HepG2 (cell line): ENCODE measurements around the gene TTC31. TPM values are rescaled to one million over a fixed set of nuclear protein-coding genes. Genes with fewer than 3 reads are reported as not detected.
A peak's percentile ranks its signal among the peaks of the same experiment; 100 is the strongest.

Experiments
- AKAP8 ChIP-seq: sonication (generic); formaldehyde crosslinking; IDR thresholded peaks from 2 replicates; pipeline ENCODE4 v1.5.1; 2020; ENCODE audit warnings: mild to moderate bottlenecking, missing genetic modification reagents
- CC2D1A ChIP-seq: sonication (generic); formaldehyde crosslinking; IDR thresholded peaks from 2 replicates; pipeline ENCODE4 v1.8.1; 2023; ENCODE audit warnings: mild to moderate bottlenecking, missing genetic modification reagents
- CEBPB ChIP-seq: IDR thresholded peaks from 2 replicates; pipeline ENCODE4 v1.6.1; 2011; ENCODE audit warnings: low read depth, low read length, improper control_type of control experiment, borderline replicate concordance
- DR1 ChIP-seq: sonication (generic); formaldehyde crosslinking; IDR thresholded peaks from 2 replicates; pipeline ENCODE4 v1.8.0; 2021; ENCODE audit warnings: mild to moderate bottlenecking, missing genetic modification reagents, inconsistent platforms
- ELF1 ChIP-seq: sonication (generic); formaldehyde crosslinking; IDR thresholded peaks from 2 replicates; pipeline ENCODE4 v1.4.0; 2020; ENCODE audit warnings: missing genetic modification reagents
- KDM5A ChIP-seq: fragments of 200-600 bp; sonication (generic); IDR thresholded peaks from 2 replicates; pipeline ENCODE4 v1.7.0; 2018; ENCODE audit warnings: antibody characterized with exemption, mild to moderate bottlenecking, low read length, borderline replicate concordance
- MAFG ChIP-seq: sonication (generic); formaldehyde crosslinking; IDR thresholded peaks from 2 replicates; pipeline ENCODE4 v1.5.1; 2020; ENCODE audit warnings: mild to moderate bottlenecking, missing genetic modification reagents
- MAZ ChIP-seq, 2 experiments: sonication (generic) in 1 of 2; formaldehyde crosslinking in 1 of 2; IDR thresholded peaks; 2 replicates each; pipeline versions ENCODE4 v1.5.0 to v1.6.1; 2012 to 2020; ENCODE audit warnings: low read depth in 2 of 2, mild to moderate bottlenecking in 2 of 2, borderline replicate concordance in 1 of 2, improper control_type of control experiment in 1 of 2, low read length in 1 of 2, missing genetic modification reagents in 1 of 2, moderate library complexity in 1 of 2
- RAD51 ChIP-seq: fragments of 450-650 bp; IDR thresholded peaks from 2 replicates; pipeline ENCODE4 v1.6.1; 2016; ENCODE audit warnings: borderline replicate concordance
- SMARCE1 ChIP-seq: fragments of 450-650 bp; IDR thresholded peaks from 2 replicates; pipeline ENCODE4 v1.6.1; 2017; ENCODE audit warnings: borderline replicate concordance
- SNAPC2 ChIP-seq: sonication (generic); formaldehyde crosslinking; IDR thresholded peaks from 2 replicates; pipeline ENCODE4 v1.8.1; 2022; ENCODE audit warnings: mild to moderate bottlenecking, missing genetic modification reagents
- SOX13 ChIP-seq, 3 experiments: fragments of 450-650 bp in 1 of 3; sonication (generic) in 1 of 3; formaldehyde crosslinking in 1 of 3; IDR thresholded peaks in 2 of 3; conservative IDR thresholded peaks in 1 of 3; 2 replicates each; pipeline versions ENCODE4 v1.5.0 to v1.6.1; 2016 to 2020; ENCODE audit warnings: antibody characterized with exemption in 1 of 3, mild to moderate bottlenecking in 1 of 3, missing compliant biosample characterization in 1 of 3, missing genetic modification reagents in 1 of 3, moderate library complexity in 1 of 3
- SRSF1 ChIP-seq: fragments of 200-400 bp; formaldehyde crosslinking; optimal IDR thresholded peaks from 2 replicates; pipeline ENCODE3; 2017; ENCODE audit warnings: mild to moderate bottlenecking, low read depth, low read length, moderate library complexity
- YEATS2 ChIP-seq: sonication (generic); formaldehyde crosslinking; IDR thresholded peaks from 2 replicates; pipeline ENCODE4 v1.4.0; 2020; ENCODE audit warnings: missing genetic modification reagents, borderline replicate concordance
- ZBTB1 ChIP-seq: sonication (generic); formaldehyde crosslinking; IDR thresholded peaks from 2 replicates; pipeline ENCODE4 v1.4.0; 2020; ENCODE audit warnings: missing genetic modification reagents, borderline replicate concordance
- ZNF138 ChIP-seq: sonication (generic); formaldehyde crosslinking; IDR thresholded peaks from 2 replicates; pipeline ENCODE4 v1.5.0; 2020; ENCODE audit warnings: mild to moderate bottlenecking, low read depth, missing genetic modification reagents
- ZNF253 ChIP-seq: sonication (generic); formaldehyde crosslinking; IDR thresholded peaks from 2 replicates; pipeline ENCODE4 v1.8.0; 2022; ENCODE audit warnings: mild to moderate bottlenecking, missing genetic modification reagents, borderline replicate concordance
- ZNF274 ChIP-seq: sonication (generic); formaldehyde crosslinking; IDR thresholded peaks from 2 replicates; pipeline ENCODE4 v1.5.1; 2020; ENCODE audit warnings: mild to moderate bottlenecking, missing genetic modification reagents
- ZNF3 ChIP-seq: IDR thresholded peaks from 2 replicates; pipeline ENCODE4 v1.7.0; 2017; ENCODE audit warnings: inconsistent platforms
- ZNF354B ChIP-seq: sonication (generic); formaldehyde crosslinking; IDR thresholded peaks from 2 replicates; pipeline ENCODE4 v1.8.0; 2022; ENCODE audit warnings: mild to moderate bottlenecking, missing genetic modification reagents
- ZNF550 ChIP-seq: sonication (generic); formaldehyde crosslinking; IDR thresholded peaks from 2 replicates; pipeline ENCODE4 v1.4.0; 2020; ENCODE audit warnings: mild to moderate bottlenecking, missing genetic modification reagents, borderline replicate concordance
- ZNF746 ChIP-seq: sonication (generic); formaldehyde crosslinking; IDR thresholded peaks from 2 replicates; pipeline ENCODE4 v1.8.0; 2022; ENCODE audit warnings: mild to moderate bottlenecking, missing genetic modification reagents
- polyA plus RNA-seq, 8 experiments: library from polyadenylated mRNA; depleted of rRNA in 3 of 8; stranded (reverse) in 7 of 8; unstranded in 1 of 8; fragments of >200 nt; fragmentation: Illumina TruSeq in 4 of 8; extraction: Trizol in 4 of 8; gene quantifications; 2 replicates each; pipeline versions ENCODE4 v1.2.1 to v1.2.3, GENCODE V29; 2011 to 2016; ENCODE audit warnings: low read depth in 4 of 8, missing spikeins in 1 of 8, mixed read lengths in 1 of 8; ENCODE audit not compliant: insufficient read depth in 1 of 8
- total RNA-seq, 5 experiments: library from RNA; depleted of rRNA; stranded (reverse); fragments of >200 nt; fragmentation: Illumina TruSeq; extraction: Trizol; gene quantifications; 2 replicates each; pipeline ENCODE4 v1.2.3, GENCODE V29; 2016; ENCODE audit warnings: low read depth in 1 of 5
- TF ChIP-seq, protein P1 (sequence below): sonication (generic); formaldehyde crosslinking; IDR thresholded peaks from 2 replicates; pipeline ENCODE4 v1.4.0; 2020; ENCODE audit warnings: missing genetic modification reagents
- TF ChIP-seq, protein P2 (sequence below): sonication (generic); formaldehyde crosslinking; IDR thresholded peaks from 2 replicates; pipeline ENCODE4 v1.8.0; 2022; ENCODE audit warnings: missing genetic modification reagents, mild to moderate bottlenecking, moderate library complexity, borderline replicate concordance

The TTC31 gene
- total and polyA plus RNA-seq, 2 of the 13 experiments (the other 11 are each of a cell fraction or from before 2014, with no cell fraction given): 28.3 to 39.5 TPM

DNA sequence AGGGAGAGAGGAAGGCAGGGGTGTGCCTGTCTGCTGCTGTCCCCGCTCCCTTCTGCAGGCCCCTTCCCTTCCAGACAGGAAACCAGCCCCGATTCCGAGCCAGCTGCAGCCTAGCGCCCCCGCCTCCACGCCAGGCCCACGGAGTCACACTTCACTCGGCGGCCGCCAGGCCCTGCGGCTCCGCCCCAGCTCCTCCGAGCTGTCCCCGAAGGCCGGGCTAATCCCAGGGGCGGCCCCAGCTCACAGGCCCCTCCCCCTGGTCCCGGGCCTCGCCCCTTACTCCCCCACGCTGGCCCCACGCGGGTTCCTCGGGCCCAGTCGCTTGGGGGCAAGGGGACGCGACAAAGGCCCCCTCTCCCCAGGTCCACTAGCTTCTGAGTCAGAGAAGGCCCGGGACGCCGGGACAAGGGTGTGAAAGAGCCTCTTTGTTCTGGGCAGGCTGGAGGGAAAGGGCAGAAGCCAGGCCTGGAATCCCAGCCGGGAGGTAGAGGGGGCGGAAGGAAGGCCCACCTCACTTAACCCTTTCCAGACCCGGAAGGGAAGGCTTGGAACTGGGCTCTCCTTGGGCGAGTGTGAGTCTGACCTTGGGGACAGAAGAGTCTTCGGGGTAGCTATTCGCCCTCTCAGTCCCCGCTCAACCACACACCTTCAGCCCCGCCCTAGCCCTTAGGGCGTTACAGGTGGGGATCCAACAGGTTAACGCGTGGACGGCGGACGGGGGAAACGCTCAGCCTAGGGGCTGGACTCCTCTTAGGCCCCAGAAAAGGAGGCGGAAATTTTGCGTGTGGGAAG, 42.3 kb upstream of the TTC31 start (continued):
- no peak for TF ChIP-seq CEBPB
- no peak; the same call in 1 of the 2 replicates for TF ChIP-seq SOX13 (IDR thresholded peaks at IDR 0.05)
- peak in 1 of 2 experiments; percentile 69; a peak in 2 of 4 replicates for TF ChIP-seq SOX13 (CRISPR knock-in tag; conservative IDR thresholded peaks at IDR 0.05 in 1 of 2, IDR thresholded peaks at IDR 0.05 in 1 of 2)
- peak; percentile 53; the same call in 1 of the 2 replicates for TF ChIP-seq KDM5A
- TF ChIP-seq, protein P1, sequence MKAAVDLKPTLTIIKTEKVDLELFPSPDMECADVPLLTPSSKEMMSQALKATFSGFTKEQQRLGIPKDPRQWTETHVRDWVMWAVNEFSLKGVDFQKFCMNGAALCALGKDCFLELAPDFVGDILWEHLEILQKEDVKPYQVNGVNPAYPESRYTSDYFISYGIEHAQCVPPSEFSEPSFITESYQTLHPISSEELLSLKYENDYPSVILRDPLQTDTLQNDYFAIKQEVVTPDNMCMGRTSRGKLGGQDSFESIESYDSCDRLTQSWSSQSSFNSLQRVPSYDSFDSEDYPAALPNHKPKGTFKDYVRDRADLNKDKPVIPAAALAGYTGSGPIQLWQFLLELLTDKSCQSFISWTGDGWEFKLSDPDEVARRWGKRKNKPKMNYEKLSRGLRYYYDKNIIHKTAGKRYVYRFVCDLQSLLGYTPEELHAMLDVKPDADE (CRISPR knock-in tag): no peak
- peak; percentile 66; the same call in 1 of the 2 replicates for TF ChIP-seq ZNF138 (CRISPR knock-in tag)
- no peak for TF ChIP-seq ZNF550 (CRISPR knock-in tag)
- TF ChIP-seq DR1 (CRISPR knock-in tag): peak; percentile 96
- no peak for TF ChIP-seq CC2D1A (CRISPR knock-in tag)
- TF ChIP-seq, protein P2, sequence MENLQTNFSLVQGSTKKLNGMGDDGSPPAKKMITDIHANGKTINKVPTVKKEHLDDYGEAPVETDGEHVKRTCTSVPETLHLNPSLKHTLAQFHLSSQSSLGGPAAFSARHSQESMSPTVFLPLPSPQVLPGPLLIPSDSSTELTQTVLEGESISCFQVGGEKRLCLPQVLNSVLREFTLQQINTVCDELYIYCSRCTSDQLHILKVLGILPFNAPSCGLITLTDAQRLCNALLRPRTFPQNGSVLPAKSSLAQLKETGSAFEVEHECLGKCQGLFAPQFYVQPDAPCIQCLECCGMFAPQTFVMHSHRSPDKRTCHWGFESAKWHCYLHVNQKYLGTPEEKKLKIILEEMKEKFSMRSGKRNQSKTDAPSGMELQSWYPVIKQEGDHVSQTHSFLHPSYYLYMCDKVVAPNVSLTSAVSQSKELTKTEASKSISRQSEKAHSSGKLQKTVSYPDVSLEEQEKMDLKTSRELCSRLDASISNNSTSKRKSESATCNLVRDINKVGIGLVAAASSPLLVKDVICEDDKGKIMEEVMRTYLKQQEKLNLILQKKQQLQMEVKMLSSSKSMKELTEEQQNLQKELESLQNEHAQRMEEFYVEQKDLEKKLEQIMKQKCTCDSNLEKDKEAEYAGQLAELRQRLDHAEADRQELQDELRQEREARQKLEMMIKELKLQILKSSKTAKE: peak; percentile 86
- TF ChIP-seq SRSF1: peak; percentile 58
- TF ChIP-seq MAFG: no peak
- TF ChIP-seq ZNF354B (CRISPR knock-in tag): no peak
- TF ChIP-seq ZNF253 (CRISPR knock-in tag): peak; percentile 84; the same call in 1 of the 2 replicates
- no peak for TF ChIP-seq RAD51
- peak; percentile 96 for TF ChIP-seq ELF1
- peak; percentile 83; the same call in 1 of the 2 replicates for TF ChIP-seq YEATS2 (CRISPR knock-in tag)
- TF ChIP-seq AKAP8: peak; percentile 93; the same call in 1 of the 2 replicates
- TF ChIP-seq ZNF3: no peak
- no peak for TF ChIP-seq SMARCE1
- TF ChIP-seq ZNF746: peak; percentile 87
- no peak for TF ChIP-seq ZBTB1
- peak; percentile 70 for TF ChIP-seq ZNF274 (CRISPR knock-in tag)
- peak; percentile 68; the same call in 1 of the 2 replicates for TF ChIP-seq SNAPC2 (CRISPR knock-in tag)
- TF ChIP-seq MAZ (IDR thresholded peaks at IDR 0.05; ENCODE audit: borderline replicate concordance, low read depth, low read length): peak; percentile 77; the same call in 1 of the 2 replicates
- TF ChIP-seq MAZ (CRISPR knock-in tag; IDR thresholded peaks at IDR 0.05; ENCODE audit: low read depth): no peak; the same call in none of the 2 replicates
